ENCODE results near the gene TRDN.

DNA sequence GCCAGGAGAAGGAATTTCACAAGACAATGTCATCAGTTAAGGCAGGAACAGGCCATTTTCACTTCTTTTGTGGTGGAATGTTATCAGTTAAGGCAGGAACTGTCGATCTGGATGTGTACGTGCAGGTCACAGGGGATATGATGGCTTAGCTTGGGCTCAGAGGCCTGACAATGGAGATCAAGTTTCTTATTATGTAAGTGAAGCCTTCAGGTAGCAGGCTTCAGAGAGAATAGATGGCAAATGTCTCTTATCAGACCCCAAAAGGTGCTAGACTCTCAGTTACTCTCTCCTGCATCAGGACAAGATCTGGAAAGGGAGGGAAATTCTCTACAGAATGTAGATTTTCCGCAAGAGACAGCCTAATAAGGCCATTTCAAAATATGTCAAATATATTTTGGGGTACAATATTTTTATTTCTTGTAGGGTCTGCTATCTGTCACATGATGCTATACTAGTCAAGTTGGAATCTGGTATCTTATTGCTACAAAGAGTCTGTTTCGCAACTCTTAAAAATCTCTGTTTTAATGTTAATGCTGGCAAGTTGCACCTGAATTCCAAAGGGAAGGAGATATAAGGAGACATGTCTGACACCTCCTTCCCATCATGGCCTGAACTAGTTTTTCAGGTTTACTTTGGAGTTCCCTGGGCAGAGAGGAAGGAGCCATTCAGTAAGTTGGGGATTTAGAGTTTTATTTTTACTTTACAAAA is 48.8 kb downstream of the TRDN start:
- no peak for TF ChIP-seq POLR2A (IDR thresholded peaks at IDR 0.05)
- TF ChIP-seq, protein P1, sequence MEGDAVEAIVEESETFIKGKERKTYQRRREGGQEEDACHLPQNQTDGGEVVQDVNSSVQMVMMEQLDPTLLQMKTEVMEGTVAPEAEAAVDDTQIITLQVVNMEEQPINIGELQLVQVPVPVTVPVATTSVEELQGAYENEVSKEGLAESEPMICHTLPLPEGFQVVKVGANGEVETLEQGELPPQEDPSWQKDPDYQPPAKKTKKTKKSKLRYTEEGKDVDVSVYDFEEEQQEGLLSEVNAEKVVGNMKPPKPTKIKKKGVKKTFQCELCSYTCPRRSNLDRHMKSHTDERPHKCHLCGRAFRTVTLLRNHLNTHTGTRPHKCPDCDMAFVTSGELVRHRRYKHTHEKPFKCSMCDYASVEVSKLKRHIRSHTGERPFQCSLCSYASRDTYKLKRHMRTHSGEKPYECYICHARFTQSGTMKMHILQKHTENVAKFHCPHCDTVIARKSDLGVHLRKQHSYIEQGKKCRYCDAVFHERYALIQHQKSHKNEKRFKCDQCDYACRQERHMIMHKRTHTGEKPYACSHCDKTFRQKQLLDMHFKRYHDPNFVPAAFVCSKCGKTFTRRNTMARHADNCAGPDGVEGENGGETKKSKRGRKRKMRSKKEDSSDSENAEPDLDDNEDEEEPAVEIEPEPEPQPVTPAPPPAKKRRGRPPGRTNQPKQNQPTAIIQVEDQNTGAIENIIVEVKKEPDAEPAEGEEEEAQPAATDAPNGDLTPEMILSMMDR (IDR thresholded peaks at IDR 0.05) = no peak

Measured in sigmoid colon (tissue), 3 donors.